ENCODE data around the gene NOX5.
"Not testable (repeated sequence)": the region's sequence is repeated elsewhere in the genome, so short reads cannot be mapped to it uniquely, and the experiment has no call there.

The NOX5 gene

DNA sequence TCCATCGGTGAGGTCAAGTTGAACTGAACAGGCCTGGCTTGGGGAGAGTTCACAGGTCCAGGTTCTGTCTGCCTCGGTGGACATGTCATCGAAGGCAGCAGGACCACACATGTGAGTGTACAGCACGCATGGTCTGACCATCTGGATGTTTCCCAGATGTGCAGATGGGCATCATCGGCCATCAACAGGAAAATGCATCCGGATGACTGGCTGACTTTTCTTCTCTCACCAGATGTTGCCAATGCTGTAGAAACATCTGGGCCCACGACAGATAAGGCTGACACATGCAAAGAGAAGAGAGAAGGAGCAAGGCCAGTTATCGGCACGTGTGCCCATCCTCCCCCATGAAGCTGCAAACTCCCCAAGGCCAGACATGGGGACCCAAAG, 45.1 kb downstream of the NOX5 start:
- DNase-seq = no peak

DNA sequence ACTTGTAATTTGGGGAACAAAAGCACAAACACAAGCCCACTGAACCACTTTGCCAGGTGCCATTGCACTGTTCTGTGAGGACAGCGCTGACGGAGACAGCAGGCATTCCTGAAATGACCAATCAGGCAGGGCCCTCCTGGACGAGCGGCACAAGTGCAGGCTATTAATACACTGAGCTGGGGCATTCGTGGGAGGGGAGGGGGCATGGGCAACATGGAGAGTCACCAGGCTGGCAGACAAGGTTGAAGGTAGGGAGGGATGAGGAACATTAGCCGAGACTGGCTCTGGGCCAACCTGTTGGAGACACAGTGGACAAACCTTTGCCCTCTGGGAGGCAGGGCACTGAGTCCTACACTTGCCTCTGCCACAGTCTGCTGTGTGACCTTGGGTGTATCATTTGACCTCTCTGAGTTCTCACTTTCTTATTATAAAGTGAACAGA, 45.6 kb downstream of the NOX5 start:
- DNase-seq = peak; percentile 57 to 66

DNA sequence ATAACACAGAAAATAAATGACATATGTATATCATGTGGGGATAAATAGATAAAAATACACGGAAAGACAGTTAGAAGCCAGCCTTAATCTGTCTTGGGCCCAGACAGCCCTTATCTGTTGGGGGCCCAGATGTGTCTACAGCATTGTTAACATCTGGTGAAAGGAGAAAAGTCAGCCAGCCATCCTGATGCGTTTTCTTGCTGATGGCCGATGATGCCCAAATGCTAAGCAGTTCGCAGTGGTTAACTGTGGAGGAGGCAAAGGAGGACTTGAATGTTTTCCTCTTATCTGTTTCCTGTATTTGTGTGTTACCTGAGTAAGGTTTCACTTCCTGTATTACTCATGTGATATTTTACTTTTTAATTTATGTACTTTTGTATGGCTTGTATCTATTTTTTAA, 46.2 kb downstream of the NOX5 start:
- DNase-seq = no peak

DNA sequence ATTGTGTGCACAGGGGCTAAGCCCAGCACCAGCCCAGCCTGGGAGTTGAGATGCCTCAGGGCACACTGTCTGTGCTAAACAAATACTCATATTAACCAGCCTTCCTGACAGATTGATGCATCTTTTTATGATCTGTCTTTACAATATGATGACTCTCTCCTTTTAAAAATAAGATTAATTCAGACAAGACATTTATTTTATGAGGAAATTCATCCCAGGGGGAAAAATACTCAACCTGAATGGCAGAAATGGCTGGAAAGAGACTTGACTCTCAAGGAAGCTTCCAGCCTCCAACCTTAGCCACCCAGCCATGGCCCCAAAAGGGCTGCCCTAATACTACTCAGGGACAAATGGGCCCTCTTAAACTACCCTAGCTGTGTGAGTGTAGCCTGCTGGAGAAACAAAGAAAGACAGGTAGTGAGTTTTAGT, 46.9 kb downstream of the NOX5 start:
- DNase-seq = no peak

DNA sequence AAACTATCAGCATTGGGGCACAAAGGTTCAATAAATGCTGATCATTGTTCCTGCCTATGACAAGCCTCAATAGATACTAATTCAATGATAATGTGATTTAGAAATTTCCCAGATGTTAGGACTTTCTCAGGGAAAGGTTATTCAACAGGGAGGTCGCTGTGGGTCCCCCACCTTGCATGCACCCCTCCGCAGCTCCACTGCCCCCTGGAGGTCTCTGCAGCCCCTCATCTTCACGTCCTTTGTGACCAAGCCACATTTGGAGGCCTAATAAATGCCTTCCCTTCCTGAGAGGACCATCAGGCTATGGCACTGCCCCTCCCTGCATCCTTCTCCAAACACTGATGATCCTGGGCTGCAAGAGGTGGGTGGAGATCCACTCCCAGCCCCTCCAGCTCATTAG, 50.2 kb downstream of the NOX5 start:
- DNase-seq = no peak

DNA sequence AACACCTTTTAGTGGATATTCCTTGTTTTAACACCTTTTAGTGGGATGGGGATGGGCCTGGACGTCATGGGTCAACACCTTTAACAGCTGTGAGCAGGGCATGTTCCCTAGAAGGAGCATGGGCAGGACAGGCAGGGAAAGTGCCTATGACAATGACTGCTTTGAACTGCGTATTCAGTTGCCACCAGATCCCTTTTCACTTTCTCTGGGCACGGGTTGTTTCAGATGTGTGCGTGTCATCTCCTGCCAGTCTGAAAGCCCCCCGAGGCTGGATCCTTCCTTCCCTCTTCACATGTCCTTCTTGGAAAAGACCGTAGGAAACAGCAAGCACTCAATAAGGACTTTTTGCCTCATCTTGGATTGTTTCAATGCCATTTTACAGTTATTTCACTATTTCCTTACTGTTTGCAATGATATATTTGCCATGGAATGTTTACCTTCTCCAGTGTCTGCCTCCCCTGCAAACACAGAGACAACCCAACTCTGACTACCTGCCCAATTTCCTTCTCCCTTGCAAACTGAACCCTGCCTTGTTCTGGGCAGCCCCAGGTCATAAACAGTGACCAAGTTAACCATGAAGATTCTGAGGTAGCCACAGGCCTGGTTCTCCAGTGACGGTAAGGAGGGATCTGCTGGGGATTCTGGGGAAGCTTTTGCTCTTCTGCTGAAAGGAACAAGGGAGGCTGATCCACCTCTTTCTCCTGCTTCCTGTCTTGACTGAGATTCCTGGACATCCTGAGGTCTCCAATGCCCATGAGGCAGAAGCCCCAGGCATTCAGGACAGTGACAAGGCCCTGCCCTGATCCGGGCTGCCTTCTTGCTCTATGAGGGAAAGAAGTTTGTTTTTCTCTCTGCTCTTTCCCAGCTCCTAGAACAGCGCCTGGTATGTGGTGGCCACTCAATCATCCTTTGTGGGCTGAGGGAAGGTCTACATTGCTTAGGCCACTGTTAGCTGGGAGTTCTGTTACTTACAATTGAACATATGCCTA, 51.8 kb downstream of the NOX5 start:
- DNase-seq = no peak

DNA sequence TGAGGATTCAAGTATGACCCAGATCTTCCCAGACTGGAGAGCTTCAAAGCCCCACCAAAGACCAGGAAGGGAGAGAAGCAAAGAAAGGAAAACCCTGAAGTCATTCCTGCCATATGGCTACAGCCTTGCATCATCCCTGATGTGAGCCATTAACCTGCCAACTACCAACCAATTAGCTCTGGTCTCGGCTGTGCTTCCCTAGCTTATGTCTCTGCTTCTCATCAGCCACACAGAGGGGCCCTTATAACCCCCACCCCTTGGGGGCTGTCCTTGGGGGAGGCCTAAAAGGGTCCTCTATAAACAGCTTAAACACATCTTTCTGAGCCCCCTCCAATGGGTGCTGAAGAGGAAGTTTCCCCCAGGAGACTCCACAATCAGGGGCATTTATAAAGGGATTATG, 52.8 kb downstream of the NOX5 start:
- peak; percentile 44 to 76 for DNase-seq

DNA sequence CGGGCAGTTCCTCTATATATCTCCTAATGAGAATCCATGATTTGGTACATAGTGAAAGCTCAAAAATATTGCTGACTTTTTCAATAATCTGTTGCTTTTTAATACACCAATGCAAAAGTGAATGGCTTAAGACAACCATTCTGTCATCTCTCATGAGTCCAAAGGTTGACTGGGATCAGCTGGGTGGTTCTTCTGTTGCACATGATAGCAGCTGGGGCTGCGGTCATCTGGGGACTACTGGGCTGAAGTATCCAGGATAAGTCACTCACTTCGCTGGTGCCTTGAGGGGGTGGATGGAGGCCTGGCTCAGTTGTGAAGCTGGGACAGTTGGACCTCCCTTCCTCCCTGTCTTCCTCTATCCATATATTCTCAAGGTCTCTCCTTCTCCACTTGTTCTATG, 53.7 kb downstream of the NOX5 start:
- no peak for DNase-seq

DNA sequence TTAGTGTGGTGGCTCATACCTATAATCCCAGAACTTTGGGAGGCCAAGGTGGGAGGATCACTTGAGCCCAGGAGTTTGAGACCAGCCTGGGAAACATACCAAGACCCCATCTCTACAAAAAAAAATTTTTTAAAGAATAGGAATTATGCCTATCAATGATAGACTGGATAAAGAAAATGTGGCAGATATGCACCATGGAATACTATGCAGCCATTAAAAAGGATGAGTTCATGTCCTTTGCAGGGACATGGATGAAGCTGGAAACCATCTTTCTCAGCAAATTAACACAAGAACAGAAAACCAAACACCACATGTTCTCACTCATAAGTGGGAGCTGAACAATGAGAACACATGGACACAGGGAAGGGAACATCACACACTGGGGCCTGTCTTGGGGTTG, 54.8 kb downstream of the NOX5 start:
- not testable (repeated sequence) for DNase-seq

DNA sequence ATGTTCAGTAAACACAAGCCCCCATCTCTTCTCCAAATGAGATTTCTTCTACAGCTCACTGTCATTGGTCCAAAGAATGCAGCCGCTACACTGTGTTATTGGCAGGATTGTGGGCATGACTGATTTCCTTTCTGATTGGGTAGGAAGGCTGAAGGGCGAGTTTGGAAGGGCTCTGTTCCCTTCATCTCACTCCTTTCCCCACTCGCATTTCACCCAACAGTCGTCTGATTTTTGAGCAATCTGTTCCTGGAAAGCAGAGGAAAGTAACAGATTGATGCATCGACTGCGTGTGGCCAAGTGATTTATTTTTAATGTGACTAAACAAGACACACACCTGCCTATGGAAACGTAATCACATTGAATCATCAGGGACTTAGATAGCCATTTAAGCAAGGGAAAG, 55.5 kb downstream of the NOX5 start:
- DNase-seq = no peak

DNA sequence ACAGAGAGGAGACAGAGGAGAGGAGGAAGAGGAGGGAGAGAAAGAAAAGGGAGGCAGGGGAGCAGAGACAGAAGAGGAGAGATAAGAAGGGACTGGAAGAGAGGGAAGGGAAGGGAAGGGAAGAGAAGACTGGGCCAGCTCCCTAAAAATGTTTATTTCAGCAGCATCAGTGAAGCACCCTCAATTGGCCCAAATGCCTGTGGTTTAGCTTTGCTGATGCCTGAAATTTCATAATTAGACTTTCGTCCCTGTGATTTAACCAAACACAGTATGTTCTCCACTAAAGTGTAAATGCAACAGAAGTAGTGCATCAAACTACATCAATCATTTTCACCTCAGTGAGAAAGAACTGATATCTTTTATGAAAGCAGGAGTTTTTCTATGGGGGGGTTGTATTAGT, 55.9 kb downstream of the NOX5 start:
- no peak for DNase-seq

DNA sequence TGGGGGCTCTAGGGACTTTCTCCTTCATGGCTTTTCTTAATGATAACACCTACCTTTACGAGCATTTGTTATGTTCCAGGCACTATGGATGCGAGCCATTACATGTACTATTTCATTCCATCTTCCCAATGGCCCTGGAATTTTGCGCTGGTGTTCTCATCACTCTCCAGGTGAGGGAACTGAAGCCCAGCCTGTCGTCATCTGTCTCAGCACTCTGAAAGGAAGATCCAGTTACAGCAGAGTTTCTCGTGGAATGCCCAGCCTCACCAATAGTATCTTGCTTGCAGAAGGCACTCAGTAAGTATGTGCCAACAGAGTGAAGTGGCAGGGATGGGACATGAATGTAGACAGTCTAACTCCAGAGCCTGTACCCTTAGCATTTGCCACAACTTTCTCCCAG, 56.8 kb downstream of the NOX5 start:
- peak in 1 of 2 experiments; percentile 31 for DNase-seq

DNA sequence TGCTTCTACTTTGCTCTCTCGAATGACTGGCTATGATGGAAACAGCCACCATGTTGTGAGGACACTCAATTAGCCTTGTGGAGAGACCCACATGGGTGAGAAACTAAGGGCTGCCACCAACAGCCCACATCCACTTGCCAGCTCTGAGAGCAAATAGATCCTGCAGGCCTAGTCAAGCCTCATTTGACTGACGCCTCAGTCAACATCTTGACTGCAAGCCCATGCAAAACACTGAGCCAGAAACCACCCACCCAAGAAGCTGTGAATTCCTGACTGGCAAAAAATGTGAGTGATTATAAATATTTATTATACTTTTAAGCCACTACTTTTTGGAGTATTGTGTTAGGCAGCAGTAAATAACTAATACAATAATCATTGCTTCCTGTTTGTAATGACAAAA, 58.4 kb downstream of the NOX5 start:
- DNase-seq = no peak

DNA sequence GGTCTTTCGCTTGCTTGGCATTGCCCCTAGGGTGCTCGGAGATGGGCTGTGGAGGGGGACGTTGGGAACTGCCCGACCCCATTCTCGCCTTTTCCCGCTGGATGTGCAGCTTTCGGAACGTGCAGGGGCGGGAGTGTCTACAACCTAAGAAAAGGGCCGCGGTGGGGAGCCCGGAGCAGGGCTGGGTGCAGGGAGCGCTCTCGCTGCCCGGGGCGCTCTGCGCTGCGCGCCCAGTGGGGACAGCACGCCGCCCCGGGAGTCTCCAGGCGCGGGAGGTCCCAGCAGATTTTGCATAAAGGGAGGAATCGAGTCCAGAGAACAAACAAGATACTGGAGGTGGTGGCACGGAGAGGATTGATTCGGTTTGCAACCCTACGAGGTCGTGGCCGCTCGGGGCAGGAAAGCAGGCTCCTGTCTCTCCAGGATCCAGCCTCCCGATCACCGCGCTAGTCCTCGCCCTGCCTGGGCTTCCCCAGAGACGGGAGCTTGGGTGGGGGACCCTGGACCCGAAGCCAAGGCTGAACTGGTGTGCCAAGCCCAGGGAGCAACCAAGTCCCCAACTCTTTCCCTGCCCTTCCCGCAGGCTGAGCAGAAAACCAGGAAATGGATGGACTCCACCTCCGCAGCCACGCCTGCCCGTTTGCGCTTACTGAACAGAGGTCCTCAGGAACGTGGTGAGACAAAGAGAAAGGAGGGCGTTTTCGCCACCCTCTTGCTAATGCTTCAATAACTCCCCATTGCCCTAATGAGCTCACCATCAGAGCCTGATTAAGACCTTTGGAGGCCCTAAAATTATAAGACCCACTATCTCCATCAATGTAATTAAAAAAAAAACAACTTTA, 59.7 kb downstream of the NOX5 start:
- peak; percentile 81 to 90 for DNase-seq

DNA sequence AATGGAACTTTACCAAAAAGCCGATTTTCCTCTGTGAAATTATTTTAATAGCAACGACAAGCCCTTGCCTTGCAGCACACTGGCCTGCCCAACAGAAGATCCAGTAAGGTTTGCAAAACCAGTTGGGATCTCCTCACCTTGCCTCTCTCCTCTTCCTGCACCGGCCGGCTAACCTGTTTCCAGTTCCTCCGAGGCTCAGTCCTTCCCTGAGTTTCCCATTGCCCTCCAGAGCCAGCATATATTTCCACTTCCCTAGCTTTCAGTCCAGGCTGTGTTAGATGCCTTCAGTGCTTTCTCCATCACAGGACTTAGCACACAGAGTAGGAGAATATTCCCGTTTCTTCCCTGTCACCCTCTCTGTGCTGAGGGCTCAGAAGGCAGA, 60.3 kb downstream of the NOX5 start:
- DNase-seq = peak in 1 of 2 experiments; percentile 59

DNA sequence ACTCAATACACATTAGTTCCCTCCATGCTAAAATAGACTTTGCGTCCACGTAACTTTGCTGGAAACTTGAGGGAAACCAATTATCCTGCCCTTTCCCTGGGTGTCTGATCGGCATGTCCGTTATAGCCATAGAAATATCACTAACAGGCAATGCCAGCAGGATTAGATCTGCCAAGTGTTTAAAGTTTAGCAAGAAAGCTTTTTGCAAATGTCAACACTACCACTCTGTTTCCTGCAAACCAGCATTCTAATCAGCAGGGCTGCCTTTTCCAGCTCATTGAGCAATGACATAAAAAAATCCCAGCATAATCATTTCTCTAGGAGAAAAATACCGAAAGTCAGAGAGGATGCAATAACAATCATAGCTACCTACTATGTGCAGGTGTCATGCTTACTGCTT, 60.9 kb downstream of the NOX5 start:
- no peak for DNase-seq

DNA sequence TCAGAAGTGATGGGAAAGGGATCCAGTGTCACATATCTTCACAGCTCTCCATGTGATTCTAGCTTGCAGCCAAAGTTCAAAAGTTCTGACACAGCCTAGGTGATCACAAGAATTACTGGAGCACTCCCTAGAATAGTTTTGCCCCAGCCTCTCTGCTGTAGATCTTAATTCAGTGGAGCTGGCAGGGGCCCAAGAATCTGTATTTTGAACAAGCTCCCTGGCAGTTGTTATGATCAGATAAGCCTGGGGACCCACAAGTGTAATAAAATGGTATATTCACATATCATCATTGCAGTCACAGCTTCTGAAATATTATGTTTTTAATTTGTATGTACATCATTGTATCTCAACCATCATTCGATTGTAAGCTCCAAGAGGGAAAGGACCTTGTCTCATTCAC, 62.3 kb downstream of the NOX5 start:
- DNase-seq = no peak

DNA sequence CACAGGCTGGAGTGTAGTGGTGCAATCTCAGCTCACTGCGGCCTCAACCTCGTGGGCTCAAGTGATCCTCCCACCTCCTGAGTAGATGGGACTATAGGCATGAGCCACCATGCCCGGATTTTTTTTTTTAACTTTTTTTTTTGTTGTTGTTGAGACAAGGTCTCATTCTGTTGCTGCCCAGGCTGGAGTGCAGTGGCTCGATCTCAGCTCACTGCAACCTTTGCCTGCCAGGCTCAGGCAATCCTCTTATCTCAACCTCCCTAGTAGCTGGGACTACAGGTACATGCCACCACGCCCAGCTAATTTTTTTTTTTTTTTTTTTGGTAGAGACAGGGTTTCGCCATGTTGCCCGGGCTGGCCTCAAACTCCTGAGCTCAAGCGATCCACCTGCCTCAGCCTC, 64.1 kb downstream of the NOX5 start:
- DNase-seq = no peak

DNA sequence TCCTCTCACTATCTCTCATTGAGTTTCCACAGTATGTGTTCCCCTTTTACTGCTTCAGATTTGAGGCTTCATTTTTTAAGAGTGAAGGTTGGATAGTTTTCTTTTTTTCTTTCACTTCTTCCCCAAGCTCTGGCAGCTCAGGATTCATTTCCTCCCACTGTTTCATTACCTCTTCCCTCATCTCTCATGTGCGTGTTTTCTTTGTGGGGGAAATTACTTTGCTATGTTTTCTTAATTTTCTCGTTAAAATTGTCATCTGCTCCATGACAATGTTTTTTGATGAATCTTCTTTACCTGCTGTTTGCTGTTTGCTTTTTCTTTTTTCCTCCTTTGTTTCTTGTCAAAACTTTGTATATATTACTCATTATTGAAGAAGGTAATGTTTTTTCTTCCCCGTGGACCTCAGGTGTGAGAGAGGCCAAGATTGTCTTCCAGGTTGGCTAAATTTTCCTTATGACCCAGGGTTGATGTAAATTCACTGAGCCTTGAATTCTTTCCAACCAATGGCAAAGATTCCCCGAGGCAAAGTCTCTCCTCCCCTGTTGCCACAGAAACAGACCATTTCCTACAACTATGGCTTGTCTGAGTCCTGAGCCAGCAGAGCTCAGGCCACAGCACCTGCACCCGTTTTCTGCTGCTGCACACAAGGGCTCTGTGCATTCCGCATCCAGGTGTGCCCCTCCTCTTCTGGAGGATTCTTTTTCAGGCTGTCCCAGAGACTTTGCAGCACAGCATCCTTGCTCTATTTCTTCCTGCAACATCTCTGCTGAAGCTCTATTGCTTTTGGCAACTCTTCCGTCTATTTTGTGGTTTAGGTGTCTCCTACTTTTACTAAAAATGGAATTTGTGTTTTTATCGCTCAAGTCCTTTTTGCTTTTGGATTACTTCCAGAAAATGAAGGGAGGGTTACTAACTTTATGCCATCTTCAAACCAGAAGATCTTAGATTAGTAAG, 66.1 kb downstream of the NOX5 start:
- no peak for DNase-seq

DNA sequence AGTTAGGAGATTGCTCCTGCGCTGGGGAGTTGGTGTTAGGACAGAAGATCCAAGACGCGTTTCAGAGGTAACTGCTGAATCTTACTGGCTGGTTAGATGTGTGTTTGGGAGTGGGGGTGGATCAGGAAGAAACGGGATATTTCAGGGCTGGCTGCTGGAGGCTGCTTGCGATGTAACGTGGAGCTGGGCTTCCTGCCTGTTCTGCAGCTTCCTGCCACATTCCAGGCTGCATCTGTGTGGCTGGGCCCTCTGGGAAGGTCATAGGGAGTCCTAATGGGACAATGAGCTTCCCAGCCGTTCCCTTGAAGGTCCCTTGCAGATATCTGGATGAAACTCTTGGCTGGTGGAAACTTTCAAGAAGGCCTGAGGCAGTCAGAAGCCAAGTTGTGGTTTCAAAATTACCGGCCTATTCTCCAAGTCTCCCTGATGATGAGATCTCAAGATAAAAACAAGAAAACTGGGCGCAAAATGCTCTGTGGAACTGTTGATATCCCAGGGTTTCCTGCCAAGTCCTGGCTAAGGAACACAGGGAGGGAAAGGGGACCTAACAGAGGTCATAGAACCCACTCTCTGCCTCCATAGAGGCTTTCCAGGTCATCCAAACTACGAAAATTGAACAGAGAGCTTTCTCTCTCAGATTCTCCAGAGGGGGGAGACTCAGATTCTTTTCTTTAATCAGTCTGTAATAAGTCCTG, 67.0 kb downstream of the NOX5 start:
- no peak for DNase-seq

DNA sequence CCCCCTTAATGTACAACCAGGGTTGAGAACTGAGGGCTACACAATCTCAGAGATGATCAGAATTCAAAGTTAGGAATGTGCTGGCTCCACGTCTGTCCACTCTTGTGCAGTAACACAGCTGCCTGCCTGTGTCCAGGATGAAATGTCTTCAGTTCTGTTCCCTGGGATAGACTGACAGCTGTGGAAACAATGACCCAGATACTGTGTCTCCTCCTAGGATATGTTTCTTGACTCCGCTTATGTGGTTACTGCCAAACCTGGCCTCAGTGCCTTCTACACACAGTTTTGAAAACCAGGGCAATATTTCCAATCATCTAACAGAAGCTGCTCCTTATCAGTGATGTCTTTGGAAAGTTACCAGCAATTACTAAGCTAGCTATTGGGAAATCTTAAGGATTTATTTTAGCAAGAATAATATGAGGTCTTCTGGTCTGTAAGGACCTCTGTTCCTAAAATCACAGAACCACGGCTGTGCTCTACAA, 67.6 kb downstream of the NOX5 start:
- no peak for DNase-seq

DNA sequence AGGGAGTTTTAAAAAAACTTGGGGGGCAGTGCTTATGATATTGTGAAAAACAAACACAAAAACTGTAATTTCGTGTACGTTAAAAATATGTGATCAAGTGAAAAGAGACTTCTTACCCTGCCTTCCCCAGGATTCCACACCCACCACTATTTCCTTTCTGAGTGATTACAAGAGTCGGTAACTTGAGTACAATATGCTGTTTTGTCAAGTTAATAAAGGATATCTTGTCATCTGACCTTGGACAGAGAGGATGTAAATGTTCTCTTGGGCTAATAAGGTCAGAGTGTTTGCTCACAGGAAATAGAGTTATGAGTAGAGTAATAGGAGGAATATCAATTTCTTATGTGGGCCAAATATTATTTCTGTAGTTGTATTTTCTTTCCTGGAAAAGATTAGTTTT, 68.1 kb downstream of the NOX5 start:
- DNase-seq = no peak

Measured in NCI-H524 (cell line).